Measurements from ENCODE around the gene PAPSS2.

DNA sequence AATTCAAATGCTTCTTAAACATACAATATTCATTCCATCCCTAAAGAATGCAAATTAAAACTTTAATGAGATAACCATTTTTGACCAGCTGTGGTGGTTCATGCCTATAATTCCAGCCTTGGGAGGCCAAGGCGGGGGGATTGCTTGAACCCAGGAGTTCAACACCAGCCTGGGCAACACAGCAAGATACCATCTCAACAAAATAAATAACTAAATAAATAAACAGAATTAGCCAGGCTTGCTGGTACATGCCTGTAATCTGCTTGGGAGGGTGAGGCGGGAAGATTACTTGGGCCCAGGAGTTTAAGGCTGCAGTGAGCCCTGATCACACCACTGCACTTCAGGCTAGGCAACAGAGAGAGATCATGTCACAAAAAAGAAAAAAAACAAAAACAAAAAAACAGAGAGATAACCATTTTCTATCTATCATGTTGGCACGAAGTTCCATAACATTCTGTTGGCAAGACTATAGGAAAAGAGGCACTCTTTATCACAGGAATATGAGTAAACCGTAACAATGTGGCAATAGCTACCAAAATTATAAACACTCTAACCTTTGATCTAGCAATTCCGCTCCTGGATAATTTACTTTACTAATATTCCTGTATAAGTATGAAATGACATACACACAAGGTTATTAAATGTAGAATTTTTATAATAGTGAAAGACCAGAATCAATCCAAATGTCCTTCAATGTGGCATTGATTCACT lies 106.1 kb downstream of the PAPSS2 start:
- TF ChIP-seq, protein P1, sequence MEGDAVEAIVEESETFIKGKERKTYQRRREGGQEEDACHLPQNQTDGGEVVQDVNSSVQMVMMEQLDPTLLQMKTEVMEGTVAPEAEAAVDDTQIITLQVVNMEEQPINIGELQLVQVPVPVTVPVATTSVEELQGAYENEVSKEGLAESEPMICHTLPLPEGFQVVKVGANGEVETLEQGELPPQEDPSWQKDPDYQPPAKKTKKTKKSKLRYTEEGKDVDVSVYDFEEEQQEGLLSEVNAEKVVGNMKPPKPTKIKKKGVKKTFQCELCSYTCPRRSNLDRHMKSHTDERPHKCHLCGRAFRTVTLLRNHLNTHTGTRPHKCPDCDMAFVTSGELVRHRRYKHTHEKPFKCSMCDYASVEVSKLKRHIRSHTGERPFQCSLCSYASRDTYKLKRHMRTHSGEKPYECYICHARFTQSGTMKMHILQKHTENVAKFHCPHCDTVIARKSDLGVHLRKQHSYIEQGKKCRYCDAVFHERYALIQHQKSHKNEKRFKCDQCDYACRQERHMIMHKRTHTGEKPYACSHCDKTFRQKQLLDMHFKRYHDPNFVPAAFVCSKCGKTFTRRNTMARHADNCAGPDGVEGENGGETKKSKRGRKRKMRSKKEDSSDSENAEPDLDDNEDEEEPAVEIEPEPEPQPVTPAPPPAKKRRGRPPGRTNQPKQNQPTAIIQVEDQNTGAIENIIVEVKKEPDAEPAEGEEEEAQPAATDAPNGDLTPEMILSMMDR (IDR thresholded peaks at IDR 0.05): no peak
- TF ChIP-seq POLR2A (IDR thresholded peaks at IDR 0.05): no peak

Data from body of pancreas (tissue), 4 donors.